ENCODE data around the gene CD81.

The CD81 gene

GRCh38 chr11:2418693-2419360 is 41.7 kb downstream of the CD81 start:
- no peak for DNase-seq (ENCODE audit: low read depth in 3 of 3, low spot score in 1 of 3)

DNA sequence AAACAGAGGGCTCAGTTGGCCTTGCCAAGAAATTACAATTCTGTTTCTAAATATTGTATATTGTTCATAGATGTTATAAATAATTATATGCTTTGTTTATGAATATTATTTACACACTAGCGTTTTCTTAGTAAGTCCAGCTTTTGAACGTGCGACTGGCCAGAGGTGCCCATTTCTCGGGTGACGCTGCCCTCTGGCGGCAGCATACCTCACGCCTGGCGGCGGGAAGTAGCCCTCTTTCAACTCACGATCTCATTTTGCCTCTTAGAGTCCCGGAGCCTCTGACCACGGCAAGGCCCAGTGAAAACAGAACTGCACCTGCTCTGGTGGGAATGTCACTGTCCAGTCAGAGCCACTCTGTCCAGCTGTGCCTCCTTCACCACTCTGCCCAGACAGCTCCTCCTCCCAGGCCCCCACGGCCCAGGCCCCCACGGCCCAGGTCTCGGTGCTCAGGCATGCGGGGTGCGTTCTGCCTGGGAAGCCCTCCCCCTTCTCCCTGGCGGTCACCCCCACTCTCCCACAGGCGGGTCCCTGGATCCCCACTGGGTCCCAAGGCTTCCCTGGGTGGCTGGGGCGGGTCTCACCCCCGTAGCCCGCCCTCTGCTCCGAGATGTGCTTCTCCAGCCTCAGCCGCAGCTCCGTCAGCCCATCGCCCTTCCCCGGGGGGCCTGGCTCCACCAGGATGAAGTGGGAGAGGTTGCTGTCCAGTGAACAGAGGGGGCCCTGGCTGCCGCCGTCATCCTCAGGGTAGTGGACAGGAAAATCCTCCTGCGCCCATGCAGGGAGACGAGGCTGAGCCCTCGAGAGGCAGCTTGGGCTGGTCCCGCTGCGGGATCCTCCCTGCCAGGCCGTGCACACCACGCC is 42.8 kb downstream of the CD81 start:
- peak in 1 of 3 donors; percentile 47 for DNase-seq (ENCODE audit: low read depth in 3 of 3, low spot score in 1 of 3)

DNA sequence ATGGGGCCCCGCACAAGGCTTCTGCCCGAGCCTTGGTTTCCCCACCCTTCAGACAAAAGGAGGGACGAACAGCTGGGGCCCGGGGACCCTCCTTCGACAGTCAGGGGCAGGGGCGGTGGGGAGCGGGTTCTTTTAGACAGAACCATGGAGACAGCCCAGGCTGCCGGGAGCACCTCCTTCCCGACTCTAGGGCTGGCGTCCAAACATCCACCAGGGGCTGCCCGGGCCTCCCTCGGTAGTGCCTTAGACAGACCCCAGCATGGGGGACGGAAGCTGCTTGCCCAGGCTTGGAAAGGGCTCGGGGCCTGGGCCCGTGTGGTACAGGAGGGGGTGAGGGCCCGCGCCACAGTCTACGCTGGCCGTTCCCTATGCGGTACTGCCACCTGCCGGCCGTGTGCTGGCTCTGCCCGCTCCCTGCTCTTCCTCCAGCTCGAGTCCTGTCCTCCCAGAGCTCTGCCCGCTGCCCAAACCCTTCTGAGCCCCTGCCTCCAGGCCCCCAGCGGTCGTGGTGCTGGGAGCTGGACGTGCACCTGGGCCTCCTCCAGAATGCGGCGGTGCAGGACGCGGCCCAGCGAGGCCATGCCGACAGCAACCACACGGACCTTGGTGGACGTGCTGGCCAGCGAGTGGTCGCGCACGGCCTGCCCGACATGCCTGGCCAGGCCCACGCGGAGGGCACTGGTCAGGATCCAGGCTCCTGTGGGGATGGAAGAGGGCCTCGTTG is 43.6 kb downstream of the CD81 start:
- DNase-seq (ENCODE audit: low read depth in 3 of 3, low spot score in 1 of 3) = peak; percentile 20 to 69 (median 36)

DNA sequence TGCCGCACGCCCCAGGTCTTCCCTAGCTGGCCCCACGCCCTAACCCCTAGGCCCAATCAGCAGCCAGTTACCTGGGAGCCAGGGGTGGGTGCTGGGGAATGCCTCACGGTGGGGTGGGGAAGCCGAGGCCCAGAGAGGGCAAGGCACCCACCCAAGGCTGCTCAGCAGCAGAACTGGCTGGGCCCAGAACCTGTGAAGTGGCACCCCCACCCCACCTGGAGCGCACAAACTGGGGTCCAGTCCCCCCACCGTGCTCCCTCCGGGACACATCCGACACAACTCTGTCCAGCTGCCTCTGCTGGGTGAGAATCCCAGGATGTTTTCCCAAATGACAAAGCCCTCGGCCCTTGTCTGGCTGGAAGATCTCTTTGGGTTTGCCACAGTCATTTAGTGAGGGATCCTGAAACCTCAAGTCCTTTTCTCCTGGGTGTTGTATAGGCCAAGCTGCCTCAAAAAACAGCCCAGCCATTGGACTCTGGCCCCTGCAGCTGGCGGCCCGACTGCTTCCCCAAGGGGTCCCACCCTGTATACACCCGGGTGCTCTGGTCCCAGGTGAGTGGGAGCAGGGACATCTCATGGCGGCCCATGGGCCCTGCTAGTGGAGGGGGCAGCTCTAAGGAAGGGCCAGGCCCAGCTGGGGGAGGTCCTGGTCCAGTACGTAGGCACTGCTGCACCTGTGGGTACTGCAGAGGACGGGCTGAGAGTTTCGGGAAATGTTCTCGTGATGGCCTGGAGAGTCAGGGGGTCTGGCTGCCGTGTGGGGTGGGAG is 44.3 kb downstream of the CD81 start:
- DNase-seq (ENCODE audit: low read depth in 3 of 3, low spot score in 1 of 3) = no peak

DNA sequence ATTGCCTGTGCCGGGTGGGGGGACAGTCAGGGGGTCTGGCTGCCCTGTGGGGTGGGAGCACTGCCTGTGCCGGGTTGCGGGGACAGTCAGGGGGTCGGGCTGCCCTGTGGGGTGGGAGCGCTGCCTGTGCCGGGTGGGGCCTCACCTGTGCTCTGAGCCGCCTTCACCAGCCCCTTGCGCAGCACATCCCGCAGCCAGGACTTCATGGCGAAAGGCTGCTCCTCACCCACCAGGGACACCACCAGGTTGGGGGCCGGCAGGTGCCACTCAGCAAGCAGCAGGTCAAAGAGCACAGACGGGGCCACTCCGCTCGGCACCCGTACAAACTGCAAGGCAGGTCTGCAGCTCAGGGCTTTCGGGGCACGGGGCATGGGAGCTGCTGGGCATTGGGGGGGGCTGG is 44.9 kb downstream of the CD81 start:
- no peak for DNase-seq (ENCODE audit: low read depth in 3 of 3, low spot score in 1 of 3)

- no peak for DNase-seq (ENCODE audit: low read depth in 3 of 3, low spot score in 1 of 3)
Observed at GRCh38 chr11:2422461-2423156, 45.5 kb downstream of the CD81 start.

DNA sequence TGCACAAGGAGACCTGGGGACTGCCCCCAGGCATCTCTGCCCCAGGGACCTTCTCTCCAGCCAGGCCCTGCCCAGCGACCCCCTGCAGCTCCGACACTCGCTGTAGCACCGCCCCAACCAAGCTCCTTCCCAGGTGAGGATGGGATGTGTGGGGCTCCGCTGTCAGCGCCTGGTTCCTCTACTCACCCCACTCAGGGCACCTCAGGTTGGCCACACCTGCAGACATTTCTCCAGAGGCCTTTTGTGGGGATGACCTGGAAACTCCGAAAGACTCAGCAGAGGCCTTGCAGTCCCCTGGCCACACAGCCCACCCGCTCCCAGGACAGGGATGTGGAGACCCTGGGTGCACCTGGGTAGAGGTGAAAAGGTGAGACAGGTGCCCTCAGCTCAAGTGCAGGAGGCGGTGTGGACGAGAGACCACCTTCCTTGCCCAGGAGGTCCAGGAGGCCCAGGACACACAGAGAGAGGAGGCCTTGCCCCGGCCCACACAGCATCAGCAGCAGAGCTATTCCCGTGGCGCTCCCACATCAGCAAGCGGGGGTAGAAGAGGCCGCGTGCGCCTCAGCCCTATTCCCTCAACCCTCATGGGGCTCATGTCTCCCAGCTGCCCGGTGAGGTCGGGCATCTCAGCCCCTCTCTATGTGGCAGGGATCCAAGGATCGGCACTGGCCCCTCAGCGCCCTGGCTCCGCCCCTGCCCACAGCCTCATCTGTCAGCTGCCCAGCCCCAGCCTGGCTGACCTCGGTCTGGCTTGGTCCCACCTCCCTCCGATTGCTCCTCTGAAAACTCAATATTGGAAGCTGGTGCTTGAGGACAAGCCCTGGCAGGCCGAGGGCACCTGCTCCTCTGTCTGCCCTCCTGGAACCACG is 46.3 kb downstream of the CD81 start:
- DNase-seq (ENCODE audit: low read depth in 3 of 3, low spot score in 1 of 3) = no peak

DNA sequence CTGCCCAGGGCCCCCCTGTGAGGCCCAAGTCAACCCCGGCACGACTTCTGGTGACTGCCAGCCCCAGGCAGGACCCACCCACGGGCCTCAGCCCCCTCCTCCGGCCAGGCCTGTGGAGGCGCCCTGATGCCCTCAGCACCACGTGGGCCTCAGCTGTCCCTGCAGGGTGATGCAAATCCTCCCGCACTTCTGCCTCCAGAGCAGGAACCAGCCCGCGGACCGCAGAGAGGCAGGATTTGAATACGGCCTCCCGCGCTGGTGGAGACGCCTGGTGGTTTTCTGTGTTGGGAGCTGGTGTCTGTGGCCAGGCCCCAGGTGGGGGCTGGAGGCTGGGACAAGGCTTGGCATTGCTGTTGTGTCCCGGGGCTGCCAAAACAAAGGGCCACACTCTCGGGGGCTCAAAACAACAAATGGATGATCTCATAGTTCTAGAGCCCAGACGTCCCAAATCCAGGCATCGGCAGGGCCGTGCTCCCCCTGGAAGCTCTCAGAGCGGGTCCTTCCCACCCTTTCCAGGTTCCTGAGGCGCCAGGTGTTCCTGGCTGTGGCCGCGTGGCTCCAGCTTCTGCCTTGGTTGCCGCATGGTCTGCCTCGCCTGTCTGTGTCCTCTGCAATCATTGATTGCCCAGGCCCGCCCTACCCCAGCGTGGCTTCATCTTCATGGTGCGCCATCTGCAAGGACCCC is 47.8 kb downstream of the CD81 start:
- DNase-seq (ENCODE audit: low read depth in 3 of 3, low spot score in 1 of 3) = no peak

- DNase-seq (ENCODE audit: low read depth in 3 of 3, low spot score in 1 of 3) = no peak
Observed at GRCh38 chr11:2425506-2425905, 48.4 kb downstream of the CD81 start.

DNA sequence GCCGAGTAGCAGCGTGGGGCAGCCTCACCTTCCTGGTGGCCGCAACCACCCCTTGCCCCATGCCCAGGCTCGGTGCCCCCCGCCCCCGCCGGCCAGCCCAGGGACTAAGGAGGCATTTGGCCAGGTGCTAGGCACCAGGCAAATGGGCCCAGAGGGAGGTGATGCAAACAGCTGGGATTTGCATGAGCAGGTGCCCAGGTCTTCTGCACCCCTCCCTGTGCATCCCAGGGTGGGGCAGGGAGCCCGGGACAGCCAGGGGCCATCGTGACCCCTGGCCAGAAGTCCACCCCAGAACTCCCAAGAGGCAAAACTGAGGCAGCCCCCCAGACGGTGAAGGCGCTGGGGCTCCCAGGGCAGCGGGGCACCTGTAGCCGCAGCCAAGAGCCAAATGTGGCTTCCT is 49.1 kb downstream of the CD81 start:
- no peak for DNase-seq (ENCODE audit: low read depth in 3 of 3, low spot score in 1 of 3)

DNA sequence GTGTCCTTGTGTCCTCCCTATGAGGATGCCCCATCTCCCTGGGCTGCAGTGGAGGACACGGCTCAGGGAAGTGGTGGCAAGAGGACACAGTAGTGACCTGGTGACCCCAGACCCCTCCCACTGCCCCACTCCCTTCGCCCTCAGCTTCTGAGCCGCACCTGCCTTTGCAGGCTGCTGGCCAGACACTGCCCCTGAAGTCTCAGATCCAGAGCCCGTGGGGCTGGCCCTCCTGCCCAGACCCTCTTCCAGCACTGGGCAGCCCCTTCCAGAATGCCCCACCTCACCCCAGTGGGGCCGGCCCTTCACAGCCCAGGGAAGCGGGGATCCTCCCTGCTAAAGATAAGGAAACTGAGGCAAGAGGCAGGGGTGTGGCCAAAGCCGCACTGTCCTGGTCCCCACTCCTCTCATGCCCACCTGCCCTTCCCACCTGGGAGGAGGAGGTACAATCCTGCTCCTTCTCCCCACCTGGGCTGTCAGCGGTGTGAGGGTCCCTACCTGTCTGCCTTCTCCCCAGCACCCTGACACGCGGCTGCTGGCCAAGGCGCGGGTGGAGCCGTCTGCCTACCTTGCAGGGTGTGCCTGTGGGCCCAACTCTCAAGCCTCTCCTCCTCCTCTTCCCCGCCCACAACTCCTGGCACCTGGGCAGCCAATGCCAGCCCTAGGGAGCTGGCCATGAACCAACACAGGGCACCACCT is 49.9 kb downstream of the CD81 start:
- no peak for DNase-seq (ENCODE audit: low read depth in 3 of 3, low spot score in 1 of 3)

- DNase-seq (ENCODE audit: low read depth in 3 of 3, low spot score in 1 of 3) = no peak
Observed at GRCh38 chr11:2427721-2428321, 50.7 kb downstream of the CD81 start.

- peak; percentile 71 to 84 (median 77) for DNase-seq (ENCODE audit: low read depth in 3 of 3, low spot score in 1 of 3)
Observed at GRCh38 chr11:2428322-2428795, 51.2 kb downstream of the CD81 start.

DNA sequence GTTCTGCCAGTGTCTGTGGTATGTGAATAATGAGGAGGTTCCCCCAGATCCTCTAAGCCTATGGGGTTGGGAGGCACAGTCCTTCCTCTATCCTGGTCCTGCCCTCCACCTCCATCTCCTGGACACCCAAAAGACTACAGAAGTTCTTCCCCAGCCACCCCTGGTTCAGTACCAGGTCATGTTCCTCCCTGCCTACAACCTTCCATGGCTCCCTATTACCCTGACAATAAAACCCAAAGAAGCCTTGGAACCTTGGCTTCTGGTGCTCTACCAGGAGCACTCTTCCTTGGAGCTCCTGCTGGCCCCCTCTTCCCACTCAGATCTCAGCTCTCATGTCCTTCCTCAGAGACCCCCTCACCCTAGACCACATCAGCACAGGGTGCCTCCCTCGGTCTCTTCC is 54.3 kb downstream of the CD81 start:
- DNase-seq (ENCODE audit: low read depth in 3 of 3, low spot score in 1 of 3) = no peak

- DNase-seq (ENCODE audit: low read depth in 3 of 3, low spot score in 1 of 3) = no peak
Observed at GRCh38 chr11:2432171-2432621, 55.1 kb downstream of the CD81 start.

- no peak for DNase-seq (ENCODE audit: low read depth in 3 of 3, low spot score in 1 of 3)
Observed at GRCh38 chr11:2432628-2433071, 55.5 kb downstream of the CD81 start.

DNA sequence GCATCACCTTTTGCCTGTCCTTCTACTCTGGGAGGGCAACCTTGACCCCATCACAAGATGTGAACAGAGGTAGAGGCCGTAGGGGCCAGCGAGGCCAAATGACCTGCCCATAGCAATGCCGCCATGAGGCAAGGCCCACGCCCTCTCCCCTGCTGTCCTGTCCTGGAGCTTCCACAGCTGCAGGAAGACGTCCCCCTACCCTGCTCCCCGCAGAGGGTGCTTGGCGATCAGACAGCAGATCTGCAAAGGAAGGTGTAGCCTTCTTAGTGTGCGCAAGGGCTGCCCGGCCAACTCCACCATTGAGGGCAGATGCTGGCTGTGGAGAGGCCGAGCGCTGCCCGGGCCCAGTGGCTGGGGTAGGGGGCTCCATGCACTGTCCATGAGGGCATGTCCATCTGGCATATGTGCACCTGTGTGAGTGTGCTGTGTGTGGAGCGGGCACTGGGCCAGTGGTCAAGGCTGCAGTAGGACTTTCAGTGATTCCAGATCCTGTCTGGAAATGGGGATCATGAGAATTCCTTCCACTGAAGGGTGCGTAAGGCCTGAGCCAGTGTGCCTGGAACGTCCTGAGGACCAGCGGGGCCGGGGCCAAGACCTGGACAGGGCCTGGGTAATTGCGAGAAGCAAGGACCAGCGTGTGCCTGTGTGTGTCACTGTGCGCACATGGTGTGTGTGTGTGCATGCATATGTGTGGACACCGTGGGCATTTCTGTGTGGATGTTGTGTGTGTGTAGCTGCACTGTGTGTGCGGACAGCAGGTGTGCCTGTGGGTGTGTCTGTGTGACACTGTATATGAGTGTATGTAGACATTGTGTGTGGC is 56.2 kb downstream of the CD81 start:
- no peak for DNase-seq (ENCODE audit: low read depth in 3 of 3, low spot score in 1 of 3)
